C4-2B (cell line): ENCODE measurements around the gene LCMT2.

Experiments used
- H3K27ac ChIP-seq: fragments of 450-650 bp; 2 replicates; pipeline ENCODE4 v1.5.1; 2017
- CTCF ChIP-seq: fragments of 450-650 bp; conservative IDR thresholded peaks from 2 replicates; pipeline ENCODE4 v1.5.1; 2017; ENCODE audit warnings: mild to moderate bottlenecking
- ZFX ChIP-seq: fragments of 450-650 bp; IDR thresholded peaks from 2 replicates; pipeline ENCODE4 v1.6.1; 2017

The LCMT2 gene

GRCh38 chr15:43361313-43361903 is 31.0 kb upstream of the LCMT2 start:
- no peak overlapping the region for H3K27ac ChIP-seq
- no peak for TF ChIP-seq ZFX
- TF ChIP-seq CTCF, result no peak

GRCh38 chr15:43360821-43361220 is 30.4 kb upstream of the LCMT2 start:
- TF ChIP-seq ZFX (no peak), CTCF (no peak)
- H3K27ac ChIP-seq, result no peak overlapping the region

- no peak for TF ChIP-seq CTCF
- no peak for TF ChIP-seq ZFX
- H3K27ac ChIP-seq, result no peak overlapping the region
These were observed 22.5 kb upstream of the LCMT2 start for GRCh38 chr15:43352693-43353382.

GRCh38 chr15:43347114-43347513 is 16.7 kb upstream of the LCMT2 start:
- H3K27ac ChIP-seq, result no peak overlapping the region
- no peak for TF ChIP-seq CTCF
- no peak for TF ChIP-seq ZFX

GRCh38 chr15:43346305-43346704 is 15.9 kb upstream of the LCMT2 start:
- no peak overlapping the region for H3K27ac ChIP-seq
- TF ChIP-seq CTCF, result 0 out of 2 replicates have a peak, but pooled peaks have one; percentile 3
- TF ChIP-seq ZFX, result no peak

- TF ChIP-seq CTCF (no peak), ZFX (no peak)
- peak overlapping the region; percentile 89 for H3K27ac ChIP-seq
These were observed 361 bp upstream of the LCMT2 start for GRCh38 chr15:43330780-43331087.

- no peak for TF ChIP-seq CTCF
- no peak for TF ChIP-seq ZFX
- H3K27ac ChIP-seq, result peak overlapping the region; percentile 89
These were observed 985 bp downstream of the LCMT2 start for GRCh38 chr15:43329217-43329959.
